GM20000 (cell line): ENCODE results near the gene CYFIP1.
A peak's percentile ranks its signal among the peaks of the same experiment; 100 is the strongest.

ENCODE experiments used
- DNase-seq: peaks from one replicate; pipeline ENCODE4 v3.0.0; 2012; ENCODE audit warnings: low spot score
- TF ChIP-seq, protein P1 (sequence below): IDR thresholded peaks from 2 replicates; pipeline ENCODE4 v1.5.1; 2012; ENCODE audit warnings: mild to moderate bottlenecking, control low read depth; ENCODE audit errors: extremely low read depth, missing control alignments

Gene CYFIP1

DNA sequence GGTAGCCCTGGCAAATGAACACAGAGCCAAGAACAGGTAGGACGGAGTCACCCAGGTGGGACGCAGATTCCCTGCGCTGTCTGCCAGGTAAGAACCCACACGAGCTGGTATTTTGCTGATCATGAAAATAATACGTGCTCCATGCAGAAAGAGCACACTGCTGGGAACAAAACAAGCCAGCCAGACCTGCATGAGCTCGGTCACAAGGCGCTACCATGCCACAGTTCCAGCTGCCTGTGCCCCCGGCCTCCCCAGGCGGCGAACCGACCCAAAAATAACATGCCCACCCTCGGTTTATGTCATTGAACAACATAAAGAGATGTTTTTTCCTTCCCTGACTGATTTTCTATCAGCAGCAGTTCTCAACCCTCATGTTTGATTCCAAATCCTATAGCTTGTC lies 25.8 kb downstream of the CYFIP1 start:
- no peak for DNase-seq
- TF ChIP-seq, protein P1, sequence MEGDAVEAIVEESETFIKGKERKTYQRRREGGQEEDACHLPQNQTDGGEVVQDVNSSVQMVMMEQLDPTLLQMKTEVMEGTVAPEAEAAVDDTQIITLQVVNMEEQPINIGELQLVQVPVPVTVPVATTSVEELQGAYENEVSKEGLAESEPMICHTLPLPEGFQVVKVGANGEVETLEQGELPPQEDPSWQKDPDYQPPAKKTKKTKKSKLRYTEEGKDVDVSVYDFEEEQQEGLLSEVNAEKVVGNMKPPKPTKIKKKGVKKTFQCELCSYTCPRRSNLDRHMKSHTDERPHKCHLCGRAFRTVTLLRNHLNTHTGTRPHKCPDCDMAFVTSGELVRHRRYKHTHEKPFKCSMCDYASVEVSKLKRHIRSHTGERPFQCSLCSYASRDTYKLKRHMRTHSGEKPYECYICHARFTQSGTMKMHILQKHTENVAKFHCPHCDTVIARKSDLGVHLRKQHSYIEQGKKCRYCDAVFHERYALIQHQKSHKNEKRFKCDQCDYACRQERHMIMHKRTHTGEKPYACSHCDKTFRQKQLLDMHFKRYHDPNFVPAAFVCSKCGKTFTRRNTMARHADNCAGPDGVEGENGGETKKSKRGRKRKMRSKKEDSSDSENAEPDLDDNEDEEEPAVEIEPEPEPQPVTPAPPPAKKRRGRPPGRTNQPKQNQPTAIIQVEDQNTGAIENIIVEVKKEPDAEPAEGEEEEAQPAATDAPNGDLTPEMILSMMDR: no peak

- TF ChIP-seq, protein P1: no peak
Observed at GRCh38 chr15:22952796-22953579, 27.2 kb downstream of the CYFIP1 start.

GRCh38 chr15:22951381-22952280 lies 28.5 kb downstream of the CYFIP1 start:
- DNase-seq: no peak
- TF ChIP-seq, protein P1: no peak

More at GRCh38 chr15:22952796-22953579, 27.2 kb downstream of the CYFIP1 start:
- DNase-seq: no peak

- TF ChIP-seq, protein P1: no peak
- no peak for DNase-seq
Observed at GRCh38 chr15:22951031-22951380, 29.2 kb downstream of the CYFIP1 start.

GRCh38 chr15:22950256-22950990 lies 29.7 kb downstream of the CYFIP1 start:
- TF ChIP-seq, protein P1: no peak
- no peak for DNase-seq

- TF ChIP-seq, protein P1: no peak
- peak; percentile 68 for DNase-seq
Observed at GRCh38 chr15:22949074-22949547, 31.1 kb downstream of the CYFIP1 start.

DNA sequence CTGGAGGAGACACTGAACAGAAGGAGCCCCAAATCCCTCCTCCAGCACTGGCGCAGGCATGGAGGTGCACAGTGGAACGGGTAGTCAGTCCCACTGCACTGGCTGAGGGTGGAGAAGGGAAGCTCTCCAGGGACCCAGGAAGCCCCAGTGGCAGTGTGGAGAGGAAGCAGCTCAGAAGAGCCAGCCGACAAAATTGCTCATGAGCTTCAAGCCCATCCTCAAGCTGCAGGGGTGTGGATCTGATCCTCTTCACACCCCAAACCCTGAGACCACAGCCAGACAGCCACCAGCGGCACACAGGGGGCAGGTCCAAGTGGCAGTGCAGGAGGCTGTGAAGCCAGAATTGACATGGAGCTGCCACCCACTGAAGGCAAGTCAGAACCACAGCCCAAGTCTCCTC lies 32.1 kb downstream of the CYFIP1 start:
- no peak for DNase-seq
- TF ChIP-seq, protein P1: no peak
